OCI-LY3 (cell line): ENCODE data around the gene BMAL2.

Experiments used
- H2AFZ ChIP-seq: fragments of 200-600, 300-600 bp; shearing (Covaris generic); 2 replicates; pipeline ENCODE4 v1.6.0; 2014; ENCODE audit warnings: antibody characterized with exemption, low read depth, low read length
- H3K27ac ChIP-seq: fragments of 200-600, 300-600 bp; sonication (generic); 2 replicates; pipeline ENCODE4 v1.5.1; 2014; ENCODE audit warnings: mild to moderate bottlenecking, low read length, moderate library complexity, mixed read lengths
- H3K27me3 ChIP-seq: fragments of 200-600, 300-600 bp; sonication (generic); 2 replicates; pipeline ENCODE4 v1.6.1; 2014; ENCODE audit warnings: low read depth, low read length, mixed read lengths
- H3K36me3 ChIP-seq: fragments of 200-600, 300-600 bp; sonication (generic); replicated peaks from 2 replicates; pipeline ENCODE3; 2014; ENCODE audit warnings: low read depth, low read length, mixed read lengths
- H3K4me1 ChIP-seq: fragments of 300-600, 200-600 bp; sonication (generic); 2 replicates; pipeline ENCODE4 v1.6.1; 2014; ENCODE audit warnings: low read length, mixed read lengths
- H3K4me2 ChIP-seq: fragments of 200-600, 300-600 bp; sonication (generic); 2 replicates; pipeline ENCODE4 v1.6.1; 2014; ENCODE audit warnings: low read length, mixed read lengths
- H3K4me3 ChIP-seq: fragments of 300-600, 200-600 bp; sonication (generic); 2 replicates; pipeline ENCODE4 v1.5.1; 2014; ENCODE audit warnings: antibody characterized with exemption, mild to moderate bottlenecking, low read length, moderate library complexity
- H3K79me2 ChIP-seq: fragments of 300-600, 200-600 bp; shearing (Covaris generic); 2 replicates; pipeline ENCODE4 v1.6.1; 2014; ENCODE audit warnings: mild to moderate bottlenecking, low read length, mixed read lengths
- H3K9ac ChIP-seq: fragments of 300-600, 200-600 bp; shearing (Covaris generic); 2 replicates; pipeline ENCODE4 v1.6.0; 2014; ENCODE audit warnings: mild to moderate bottlenecking, low read length, moderate library complexity
- H3K9me3 ChIP-seq: fragments of 200-600, 300-600 bp; shearing (Covaris generic); 2 replicates; pipeline ENCODE4 v1.6.1; 2014; ENCODE audit warnings: low read length, mixed read lengths; ENCODE audit not compliant: insufficient read depth
- H4K20me1 ChIP-seq: fragments of 200-600, 300-600 bp; sonication (generic); 2 replicates; pipeline ENCODE4 v1.6.1; 2016; ENCODE audit warnings: low read length, mixed read lengths; ENCODE audit not compliant: insufficient read depth
- EZH2phosphoT487 ChIP-seq: fragments of 200-600 bp; shearing (Covaris generic); IDR thresholded peaks from 2 replicates; pipeline ENCODE4 v1.6.1; 2018; ENCODE audit warnings: antibody characterized with exemption, mixed run types, low read depth
- TF ChIP-seq, protein P1 (sequence below): fragments of 200-600, 300-600 bp; sonication (generic); IDR thresholded peaks from 2 replicates; pipeline ENCODE4 v1.5.1; 2014; ENCODE audit warnings: antibody characterized with exemption, low read length, low read depth

BMAL2 gene

DNA sequence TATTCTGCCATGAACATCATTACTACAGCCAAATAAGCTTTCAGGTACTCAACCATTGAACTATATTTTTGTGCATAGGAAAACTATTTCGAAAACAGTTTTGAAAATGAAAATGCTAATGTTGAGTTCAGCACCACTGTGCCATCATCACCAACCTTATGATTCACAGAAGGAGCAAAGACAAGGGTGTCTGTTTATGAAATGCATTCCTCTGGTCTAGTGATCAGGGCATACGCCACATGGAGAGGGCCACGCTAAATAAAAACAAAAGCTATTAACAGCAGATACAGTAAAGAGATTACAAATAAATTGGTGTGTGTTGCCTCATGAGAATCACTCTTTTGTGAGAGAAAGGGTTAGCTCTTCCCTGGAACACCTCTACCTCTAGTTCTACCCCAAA lies 43.2 kb upstream of the BMAL2 start:
- H3K9ac ChIP-seq: no peak overlapping the region
- H3K27me3 ChIP-seq: no peaks in the 10 kb centered on the region
- H3K4me2 ChIP-seq: peak overlapping the region; percentile 1; the same call in 1 of the 2 replicates

DNA sequence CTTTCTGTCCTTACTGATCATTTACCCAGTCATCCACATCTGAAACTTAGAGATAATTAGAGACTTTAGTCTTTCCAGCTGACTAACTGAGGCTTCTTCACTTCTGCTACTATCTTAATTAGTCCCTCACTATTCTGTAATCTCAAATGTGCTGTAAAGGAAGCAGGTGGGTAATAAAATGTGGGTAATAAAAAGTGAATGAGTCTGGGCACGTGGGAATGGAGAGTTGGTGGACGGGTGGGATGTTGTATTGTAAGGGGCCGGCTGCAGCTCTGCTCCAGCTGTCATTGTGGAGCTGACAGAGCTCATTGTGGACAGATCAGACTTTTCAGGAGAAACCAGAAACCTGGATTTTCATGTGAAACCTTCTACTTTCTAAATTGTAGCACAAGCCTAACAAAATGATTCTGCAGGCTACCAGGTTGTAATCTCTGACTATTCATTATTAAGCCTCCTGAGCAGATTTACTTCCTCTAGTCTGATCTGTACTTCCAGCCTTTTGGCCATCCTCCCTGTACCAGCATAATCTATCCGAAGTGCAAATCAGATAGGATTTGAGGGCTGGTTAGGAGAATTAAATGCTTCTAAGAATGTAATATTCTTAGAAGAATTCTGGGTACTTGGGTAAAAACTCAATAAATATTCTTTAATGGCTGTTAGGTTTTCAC lies 42.0 kb upstream of the BMAL2 start:
- peaks cover 99% of the 10 kb centered on the region for H3K79me2 ChIP-seq
- H3K4me2 ChIP-seq: peak overlapping the region; percentile 31
- H3K9ac ChIP-seq: no peak overlapping the region; the same call in 1 of the 2 replicates
- peaks cover 93% of the 10 kb centered on the region for H4K20me1 ChIP-seq
- H3K27ac ChIP-seq: peak overlapping the region; percentile 19
- H2AFZ ChIP-seq: no peak overlapping the region
- no peaks in the 10 kb centered on the region for H3K9me3 ChIP-seq
- H3K4me1 ChIP-seq: peaks cover 31% of the 10 kb centered on the region
- TF ChIP-seq, protein P1, sequence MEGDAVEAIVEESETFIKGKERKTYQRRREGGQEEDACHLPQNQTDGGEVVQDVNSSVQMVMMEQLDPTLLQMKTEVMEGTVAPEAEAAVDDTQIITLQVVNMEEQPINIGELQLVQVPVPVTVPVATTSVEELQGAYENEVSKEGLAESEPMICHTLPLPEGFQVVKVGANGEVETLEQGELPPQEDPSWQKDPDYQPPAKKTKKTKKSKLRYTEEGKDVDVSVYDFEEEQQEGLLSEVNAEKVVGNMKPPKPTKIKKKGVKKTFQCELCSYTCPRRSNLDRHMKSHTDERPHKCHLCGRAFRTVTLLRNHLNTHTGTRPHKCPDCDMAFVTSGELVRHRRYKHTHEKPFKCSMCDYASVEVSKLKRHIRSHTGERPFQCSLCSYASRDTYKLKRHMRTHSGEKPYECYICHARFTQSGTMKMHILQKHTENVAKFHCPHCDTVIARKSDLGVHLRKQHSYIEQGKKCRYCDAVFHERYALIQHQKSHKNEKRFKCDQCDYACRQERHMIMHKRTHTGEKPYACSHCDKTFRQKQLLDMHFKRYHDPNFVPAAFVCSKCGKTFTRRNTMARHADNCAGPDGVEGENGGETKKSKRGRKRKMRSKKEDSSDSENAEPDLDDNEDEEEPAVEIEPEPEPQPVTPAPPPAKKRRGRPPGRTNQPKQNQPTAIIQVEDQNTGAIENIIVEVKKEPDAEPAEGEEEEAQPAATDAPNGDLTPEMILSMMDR: no peak
- no peak for TF ChIP-seq EZH2phosphoT487
- H3K4me3 ChIP-seq: no peak overlapping the region
- peaks cover 27% of the 10 kb centered on the region for H3K36me3 ChIP-seq
- H3K27me3 ChIP-seq: no peaks in the 10 kb centered on the region

More for the DNA sequence above, 43.2 kb upstream of the BMAL2 start:
- Histone ChIP-seq H4K20me1 (peaks cover 93% of the 10 kb centered on the region), H3K4me3 (no peak overlapping the region), H3K36me3 (peaks cover 25% of the 10 kb centered on the region), H2AFZ (no peak overlapping the region), H3K4me1 (peaks cover 27% of the 10 kb centered on the region), H3K27ac (no peak overlapping the region), H3K9me3 (no peaks in the 10 kb centered on the region), H3K79me2 (peaks cover 99% of the 10 kb centered on the region)
- TF ChIP-seq, protein P1: no peak
- TF ChIP-seq EZH2phosphoT487: no peak

DNA sequence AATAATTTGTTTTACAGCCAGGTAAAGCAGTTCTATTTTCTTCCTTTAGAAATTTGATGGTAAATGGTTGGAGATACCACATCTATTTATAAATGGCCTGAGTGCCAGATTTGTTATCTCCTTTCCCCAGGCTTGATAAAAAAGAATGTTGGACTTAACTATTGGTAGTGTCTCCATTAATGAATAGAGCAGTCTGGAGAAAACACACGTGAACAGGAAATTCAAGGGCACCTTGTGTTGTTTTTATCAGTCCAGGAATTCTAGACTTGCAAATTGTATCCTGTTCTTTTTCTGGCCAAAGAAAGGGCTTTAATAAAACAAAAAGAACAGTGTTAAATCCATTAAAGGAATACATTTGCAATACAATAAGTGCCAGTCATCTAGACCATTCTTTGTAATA lies 40.8 kb upstream of the BMAL2 start:
- H3K9ac ChIP-seq: no peak overlapping the region
- H3K79me2 ChIP-seq: peaks cover 99% of the 10 kb centered on the region
- no peaks in the 10 kb centered on the region for H3K9me3 ChIP-seq
- H3K27ac ChIP-seq: no peak overlapping the region
- TF ChIP-seq EZH2phosphoT487: no peak
- TF ChIP-seq, protein P1: no peak
- H3K36me3 ChIP-seq: peaks cover 38% of the 10 kb centered on the region
- H3K4me1 ChIP-seq: peaks cover 35% of the 10 kb centered on the region
- H3K4me3 ChIP-seq: no peak overlapping the region
- peaks cover 93% of the 10 kb centered on the region for H4K20me1 ChIP-seq
- no peaks in the 10 kb centered on the region for H3K27me3 ChIP-seq
- no peak overlapping the region for H3K4me2 ChIP-seq
- no peak overlapping the region for H2AFZ ChIP-seq

DNA sequence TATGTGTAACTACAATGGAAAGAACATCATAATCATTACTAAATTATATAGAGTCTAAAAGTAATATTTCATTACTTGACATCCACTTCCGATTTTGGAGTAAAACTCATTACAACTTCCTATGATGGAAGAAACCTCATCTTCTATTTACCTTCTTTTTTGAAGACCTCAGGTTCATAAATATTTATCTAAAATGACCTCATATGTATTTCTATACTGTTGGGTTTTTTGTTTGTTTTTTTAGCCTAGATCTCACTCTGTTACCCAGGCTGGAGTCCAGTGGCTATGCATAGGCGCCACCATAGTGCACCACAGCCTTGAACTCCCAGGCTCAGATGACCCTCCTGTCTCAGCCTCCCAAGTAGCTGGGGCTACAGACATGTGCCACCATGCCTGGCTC lies 39.9 kb upstream of the BMAL2 start:
- Histone ChIP-seq H3K9ac (no peak overlapping the region), H3K36me3 (peaks cover 46% of the 10 kb centered on the region), H3K27me3 (no peaks in the 10 kb centered on the region), H3K27ac (no peak overlapping the region), H3K79me2 (peaks cover 99% of the 10 kb centered on the region), H3K4me1 (peaks cover 35% of the 10 kb centered on the region), H2AFZ (no peak overlapping the region), H3K4me2 (no peak overlapping the region), H3K4me3 (no peak overlapping the region), H3K9me3 (no peaks in the 10 kb centered on the region), H4K20me1 (peaks cover 91% of the 10 kb centered on the region)
- TF ChIP-seq, protein P1: no peak
- TF ChIP-seq EZH2phosphoT487: no peak
